ENCODE measurements around the gene MRPL58. TPM values are rescaled to one million over a fixed set of nuclear protein-coding genes. Genes with fewer than 3 reads are reported as not detected.

MRPL58 gene
- total RNA-seq, 1 donor from 2014 or later: 25.1 TPM

DNA sequence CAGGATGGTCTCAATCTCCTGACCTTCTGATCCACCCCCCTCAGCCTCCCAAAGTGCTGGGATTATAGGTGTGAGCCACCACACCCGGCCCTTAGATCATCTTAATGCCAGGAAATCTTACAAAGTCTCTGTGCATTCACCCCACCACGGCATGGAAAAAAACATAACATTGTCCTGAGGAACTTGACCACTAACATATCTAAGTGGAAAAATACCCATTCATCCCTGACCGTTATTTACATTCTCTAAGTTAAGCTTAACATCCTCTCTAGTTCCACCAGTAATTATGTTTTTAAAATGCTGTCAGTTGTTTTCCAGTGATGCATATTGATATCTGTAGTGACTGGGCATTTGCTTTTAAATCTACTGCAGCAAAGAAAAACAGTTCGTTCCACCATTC lies 36.5 kb upstream of the MRPL58 start:
- TF ChIP-seq, protein P1, sequence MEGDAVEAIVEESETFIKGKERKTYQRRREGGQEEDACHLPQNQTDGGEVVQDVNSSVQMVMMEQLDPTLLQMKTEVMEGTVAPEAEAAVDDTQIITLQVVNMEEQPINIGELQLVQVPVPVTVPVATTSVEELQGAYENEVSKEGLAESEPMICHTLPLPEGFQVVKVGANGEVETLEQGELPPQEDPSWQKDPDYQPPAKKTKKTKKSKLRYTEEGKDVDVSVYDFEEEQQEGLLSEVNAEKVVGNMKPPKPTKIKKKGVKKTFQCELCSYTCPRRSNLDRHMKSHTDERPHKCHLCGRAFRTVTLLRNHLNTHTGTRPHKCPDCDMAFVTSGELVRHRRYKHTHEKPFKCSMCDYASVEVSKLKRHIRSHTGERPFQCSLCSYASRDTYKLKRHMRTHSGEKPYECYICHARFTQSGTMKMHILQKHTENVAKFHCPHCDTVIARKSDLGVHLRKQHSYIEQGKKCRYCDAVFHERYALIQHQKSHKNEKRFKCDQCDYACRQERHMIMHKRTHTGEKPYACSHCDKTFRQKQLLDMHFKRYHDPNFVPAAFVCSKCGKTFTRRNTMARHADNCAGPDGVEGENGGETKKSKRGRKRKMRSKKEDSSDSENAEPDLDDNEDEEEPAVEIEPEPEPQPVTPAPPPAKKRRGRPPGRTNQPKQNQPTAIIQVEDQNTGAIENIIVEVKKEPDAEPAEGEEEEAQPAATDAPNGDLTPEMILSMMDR (IDR thresholded peaks at IDR 0.05): no peak
- H3K9me3 Mint-ChIP-seq (ENCODE audit: unreplicated experiment): no peaks in the 10 kb centered on the region
- no peaks in the 10 kb centered on the region for H3K36me3 Mint-ChIP-seq (ENCODE audit: unreplicated experiment)
- no peak for DNase-seq (ENCODE audit: extremely low spot score, unreplicated experiment)
- H3K27me3 Mint-ChIP-seq (ENCODE audit: unreplicated experiment): peaks cover 20% of the 10 kb centered on the region
- no peak overlapping the region for H3K27ac Mint-ChIP-seq (ENCODE audit: unreplicated experiment)
- peaks cover 11% of the 10 kb centered on the region for H3K4me1 Mint-ChIP-seq (ENCODE audit: unreplicated experiment)
- H3K4me3 Mint-ChIP-seq (ENCODE audit: unreplicated experiment): no peak overlapping the region

DNA sequence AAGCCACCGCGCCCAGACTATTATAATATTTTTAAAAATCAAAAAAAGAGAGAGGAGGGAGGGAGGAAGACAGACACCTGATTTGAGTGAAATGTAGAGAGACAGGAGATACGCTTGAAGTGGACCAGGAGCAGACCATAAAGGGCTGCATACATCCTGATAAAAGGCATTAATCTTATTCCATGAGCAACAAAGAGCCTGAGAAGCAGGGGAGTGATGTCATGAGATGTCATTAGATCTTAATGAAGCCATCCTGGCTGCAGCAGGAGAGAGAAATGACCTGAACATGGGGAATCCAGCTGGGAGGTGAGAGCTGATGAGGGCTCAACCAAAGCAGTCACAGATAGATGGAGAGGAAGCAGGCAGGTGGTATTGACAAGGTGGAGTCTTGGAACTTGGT lies 34.7 kb upstream of the MRPL58 start:
- Mint-ChIP-seq H3K27ac (ENCODE audit: unreplicated experiment) (no peak overlapping the region), H3K4me3 (ENCODE audit: unreplicated experiment) (no peak overlapping the region), H3K36me3 (ENCODE audit: unreplicated experiment) (no peaks in the 10 kb centered on the region), H3K27me3 (ENCODE audit: unreplicated experiment) (peaks cover 20% of the 10 kb centered on the region), H3K4me1 (ENCODE audit: unreplicated experiment) (peaks cover 14% of the 10 kb centered on the region), H3K9me3 (ENCODE audit: unreplicated experiment) (no peaks in the 10 kb centered on the region)
- no peak for DNase-seq (ENCODE audit: extremely low spot score, unreplicated experiment)
- TF ChIP-seq, protein P1 (IDR thresholded peaks at IDR 0.05): no peak

DNA sequence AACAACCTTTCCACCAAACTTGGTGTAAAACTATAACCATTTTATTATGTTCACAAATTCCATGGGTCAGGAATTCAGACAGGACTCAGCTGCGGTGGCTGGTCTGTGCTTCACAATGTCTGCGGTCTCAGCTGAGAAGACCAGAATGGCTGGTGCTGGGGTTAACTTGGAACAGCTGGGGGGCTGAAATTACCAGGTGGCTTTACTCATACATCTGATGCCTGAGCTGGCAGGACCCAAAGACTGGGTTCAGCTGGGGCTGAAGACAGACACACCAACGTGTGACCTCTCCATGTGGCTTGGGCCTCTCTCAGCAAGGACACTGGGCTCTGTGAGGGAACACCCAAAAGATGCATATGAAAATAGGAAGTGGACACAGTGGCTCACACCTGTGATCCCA lies 34.2 kb upstream of the MRPL58 start:
- Mint-ChIP-seq H3K4me1 (ENCODE audit: unreplicated experiment) (peaks cover 10% of the 10 kb centered on the region), H3K27me3 (ENCODE audit: unreplicated experiment) (peaks cover 15% of the 10 kb centered on the region), H3K4me3 (ENCODE audit: unreplicated experiment) (no peak overlapping the region), H3K9me3 (ENCODE audit: unreplicated experiment) (no peaks in the 10 kb centered on the region), H3K36me3 (ENCODE audit: unreplicated experiment) (no peaks in the 10 kb centered on the region), H3K27ac (ENCODE audit: unreplicated experiment) (no peak overlapping the region)
- TF ChIP-seq, protein P1 (IDR thresholded peaks at IDR 0.05): no peak
- DNase-seq (ENCODE audit: extremely low spot score, unreplicated experiment): no peak

DNA sequence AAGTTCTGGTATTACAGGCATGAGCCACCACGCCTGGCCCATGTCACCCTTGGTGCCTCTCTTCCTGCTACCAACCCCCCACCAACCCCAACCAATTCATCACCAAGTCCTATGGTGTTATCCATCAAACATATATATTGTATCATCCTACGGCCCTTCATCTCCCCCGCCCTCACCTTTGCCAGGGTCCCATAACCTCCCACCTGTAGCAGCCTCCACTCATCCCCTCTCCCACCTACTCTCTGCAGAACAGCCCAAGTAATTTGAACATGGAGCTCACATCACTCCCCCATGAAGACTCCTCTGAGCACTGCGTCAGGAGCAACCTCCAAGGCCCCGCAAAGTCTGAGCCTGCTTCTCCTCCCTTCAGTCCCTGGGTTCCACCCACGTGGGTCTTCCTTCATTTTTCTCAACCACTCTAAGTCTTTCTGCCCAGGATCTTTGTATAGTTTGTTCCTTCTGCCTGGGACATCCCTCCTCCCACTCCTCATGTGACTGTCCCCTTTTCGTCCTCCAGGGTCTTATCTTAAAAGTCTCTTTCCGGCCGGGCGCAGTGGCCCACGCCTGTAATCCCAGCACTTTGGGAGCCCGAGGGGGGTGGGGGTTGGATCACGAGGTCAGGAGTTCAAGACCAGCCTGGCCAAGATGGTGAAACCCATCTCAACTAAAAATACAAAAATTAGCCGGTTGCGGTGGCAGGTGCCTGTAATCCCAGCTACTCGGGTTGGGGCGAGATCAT lies 32.9 kb upstream of the MRPL58 start:
- no peak overlapping the region for H3K27ac Mint-ChIP-seq (ENCODE audit: unreplicated experiment)
- H3K4me1 Mint-ChIP-seq (ENCODE audit: unreplicated experiment): peaks cover 9% of the 10 kb centered on the region
- no peak for DNase-seq (ENCODE audit: extremely low spot score, unreplicated experiment)
- no peaks in the 10 kb centered on the region for H3K36me3 Mint-ChIP-seq (ENCODE audit: unreplicated experiment)
- TF ChIP-seq, protein P1 (IDR thresholded peaks at IDR 0.05): no peak
- no peaks in the 10 kb centered on the region for H3K9me3 Mint-ChIP-seq (ENCODE audit: unreplicated experiment)
- H3K4me3 Mint-ChIP-seq (ENCODE audit: unreplicated experiment): no peak overlapping the region
- peaks cover 11% of the 10 kb centered on the region for H3K27me3 Mint-ChIP-seq (ENCODE audit: unreplicated experiment)

DNA sequence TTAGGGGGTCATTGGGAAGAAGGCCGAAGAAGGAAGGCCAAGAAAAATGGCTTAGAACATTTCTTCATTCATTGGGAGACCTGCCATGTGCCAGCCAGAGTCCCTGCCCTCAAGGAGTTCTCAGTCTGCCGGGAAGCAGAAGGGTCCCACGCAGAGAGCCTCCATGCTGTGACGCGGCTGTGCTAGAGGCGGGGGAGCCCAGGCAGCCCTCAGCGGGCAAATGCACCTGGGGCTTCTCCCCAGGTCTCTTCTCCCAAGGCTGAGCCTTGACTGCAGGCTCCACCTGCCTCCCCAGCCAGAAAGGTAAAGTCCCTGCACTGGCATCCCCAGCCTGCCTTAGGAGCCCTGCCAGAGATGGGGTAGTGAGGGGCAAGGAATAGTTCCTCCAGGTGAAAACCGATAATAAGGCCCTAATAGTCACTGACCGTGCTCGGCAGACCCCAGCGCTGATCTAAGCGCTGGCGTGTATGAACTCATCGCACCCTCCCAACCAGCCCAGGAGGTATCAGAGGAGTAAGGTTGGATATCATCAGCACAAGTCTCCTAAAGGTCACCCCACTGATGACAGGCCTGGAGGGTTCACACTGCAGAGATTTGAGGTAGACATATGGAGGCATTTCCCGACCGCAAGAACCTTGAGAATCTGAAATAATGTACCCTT lies 31.0 kb upstream of the MRPL58 start:
- Mint-ChIP-seq H3K4me3 (ENCODE audit: unreplicated experiment) (peak overlapping the region; percentile 83), H3K4me1 (ENCODE audit: unreplicated experiment) (peaks cover 9% of the 10 kb centered on the region), H3K27me3 (ENCODE audit: unreplicated experiment) (no peaks in the 10 kb centered on the region), H3K9me3 (ENCODE audit: unreplicated experiment) (no peaks in the 10 kb centered on the region), H3K27ac (ENCODE audit: unreplicated experiment) (peak overlapping the region; percentile 85), H3K36me3 (ENCODE audit: unreplicated experiment) (no peaks in the 10 kb centered on the region)
- DNase-seq (ENCODE audit: extremely low spot score, unreplicated experiment): no peak
- TF ChIP-seq, protein P1 (IDR thresholded peaks at IDR 0.05): no peak
